ENCODE results near the gene SSH3. TPM values are rescaled to one million over a fixed set of nuclear protein-coding genes. Genes with fewer than 3 reads are reported as not detected.

Gene SSH3
- polyA plus RNA-seq, 1 of the 3 experiments (the other 2 are of a cell fraction), result 13.5 TPM

DNA sequence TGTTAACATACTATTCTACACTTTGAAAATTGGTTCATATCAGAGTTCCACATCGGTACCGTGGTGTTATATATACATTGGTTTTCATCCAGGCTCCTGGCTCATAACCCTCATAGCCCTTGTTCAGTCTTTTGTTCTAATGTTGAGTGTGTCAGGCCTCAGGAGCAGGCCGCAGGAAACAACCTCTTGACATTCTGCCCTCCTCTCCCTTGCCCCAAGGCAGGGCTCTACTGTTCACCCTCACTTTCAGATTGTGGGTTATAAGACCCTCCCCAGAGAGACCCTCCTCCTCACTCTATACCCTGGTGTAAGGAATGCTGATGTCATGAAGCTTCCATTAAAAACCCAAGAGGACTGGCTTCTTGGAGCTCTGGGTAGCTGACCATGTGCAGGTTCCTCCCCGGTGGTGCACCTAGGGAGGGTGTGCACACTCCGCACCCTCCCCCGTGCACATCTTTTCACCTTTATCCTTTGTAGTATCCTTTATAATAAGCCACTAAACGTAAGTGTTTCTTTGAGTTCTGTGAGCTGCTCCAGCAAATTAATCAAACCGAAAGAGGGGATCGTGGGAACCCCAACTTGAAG is 12.1 kb downstream of the SSH3 start:
- Histone ChIP-seq H3K9ac (no peak overlapping the region), H4K20me1 (ENCODE audit: insufficient read depth) (no peaks in the 10 kb centered on the region), H3K4me2 (no peak overlapping the region), H3K36me3 (replicated peaks in 1 of 2; ENCODE audit: control insufficient read depth in 1 of 2, insufficient read depth in 2 of 2, low read length in 1 of 2) (no peaks in the 10 kb centered on the region), H2AFZ (ENCODE audit: low read depth) (no peak overlapping the region), H3K9me2 (no peaks in the 10 kb centered on the region), H3K27ac (ENCODE audit: low read depth in 2 of 2, low read length in 1 of 2) (no peak overlapping the region), H3K27me3 (ENCODE audit: insufficient read depth) (no peaks in the 10 kb centered on the region), H3K4me3 (ENCODE audit: low read depth in 2 of 2, low read length in 1 of 2) (no peak overlapping the region), H3K79me2 (ENCODE audit: insufficient read depth) (0 out of 2 replicates have a peak, but pooled peaks cover 4% of the 10 kb centered on the region), H3K9me3 (no peaks in the 10 kb centered on the region), H3K4me1 (ENCODE audit: control insufficient read depth in 1 of 2, insufficient read depth in 2 of 2, low read depth in 1 of 2, low read length in 1 of 2) (peaks cover 4 to 27% of the 10 kb centered on the region in 2 experiments; a peak in 1 of 4 replicates), H3F3A (replicated peaks; ENCODE audit: insufficient read depth) (peaks cover 23% of the 10 kb centered on the region)
- TF ChIP-seq POLR2AphosphoS5 (IDR thresholded peaks at IDR 0.05; ENCODE audit: low read depth, low read length), result no peak
- TF ChIP-seq SMC3 (IDR thresholded peaks at IDR 0.05; ENCODE audit: low read depth, low read length), result no peak
- TF ChIP-seq IRF3 (IDR thresholded peaks at IDR 0.05; ENCODE audit: low read depth, low read length), result no peak
- no peak for TF ChIP-seq RXRA (IDR thresholded peaks at IDR 0.05; ENCODE audit: borderline replicate concordance, low read depth)
- no peak for TF ChIP-seq FOXJ3 (CRISPR knock-in tag; IDR thresholded peaks at IDR 0.05)
- no peak for TF ChIP-seq NRF1 (IDR thresholded peaks at IDR 0.05; ENCODE audit: low read depth, low read length)
- no peak for TF ChIP-seq NFIC (IDR thresholded peaks at IDR 0.05; ENCODE audit: borderline replicate concordance)
- TF ChIP-seq RCOR1 (IDR thresholded peaks at IDR 0.05; ENCODE audit: low read length), result no peak
- no peak for TF ChIP-seq YY1 (IDR thresholded peaks at IDR 0.05; ENCODE audit: low read depth)
- DNase-seq, result no peak
- ChIA-PET CTCF (interaction anchor here (0.8 to 12.0 kb wide), 5 partner anchors 27 to 196 kb away, joined by 3 to 274 read pairs (median 6); partner anchors contain the start of genes ANKRD13D, GRK2 and KDM2A), POLR2A (no interaction called here)
- WGBS (ENCODE audit: low lambda C conversion rate), result 92% methylated on average over 9 of the region's 9 CpGs

GRCh38 chr11:67316882-67317204 is 13.5 kb downstream of the SSH3 start:
- Histone ChIP-seq H3K9me2 (no peaks in the 10 kb centered on the region), H3K4me3 (ENCODE audit: low read depth in 2 of 2, low read length in 1 of 2) (peak overlapping the region; percentile 83 to 85), H3K27ac (ENCODE audit: low read depth in 2 of 2, low read length in 1 of 2) (peak overlapping the region; percentile 84 to 95), H3K27me3 (ENCODE audit: insufficient read depth) (no peaks in the 10 kb centered on the region), H3K79me2 (ENCODE audit: insufficient read depth) (0 out of 2 replicates have a peak, but pooled peaks cover 4% of the 10 kb centered on the region), H3K4me2 (peak overlapping the region; percentile 94), H2AFZ (ENCODE audit: low read depth) (peak overlapping the region; percentile 91), H3K9ac (peak overlapping the region; percentile 77), H3K4me1 (ENCODE audit: control insufficient read depth in 1 of 2, insufficient read depth in 2 of 2, low read depth in 1 of 2, low read length in 1 of 2) (peaks cover 4 to 21% of the 10 kb centered on the region in 2 experiments; a peak in 1 of 4 replicates), H3K9me3 (no peaks in the 10 kb centered on the region), H3F3A (replicated peaks; ENCODE audit: insufficient read depth) (peaks cover 23% of the 10 kb centered on the region), H3K36me3 (replicated peaks in 1 of 2; ENCODE audit: control insufficient read depth in 1 of 2, insufficient read depth in 2 of 2, low read length in 1 of 2) (no peaks in the 10 kb centered on the region), H4K20me1 (ENCODE audit: insufficient read depth) (no peaks in the 10 kb centered on the region)
- no peak for DNase-seq
- ChIA-PET POLR2A (interaction anchor here (1.4 to 4.3 kb wide), 5 partner anchors 14 to 77 kb away, joined by 5 to 19 read pairs (median 6); partner anchors contain the start of genes ANKRD13D, GRK2 and SSH3), CTCF (interaction anchor here (0.7 to 12.0 kb wide), 51 partner anchors 8 to 472 kb away, joined by 3 to 274 read pairs (median 5); partner anchors contain the start of genes ANKRD13D, GRK2, POLD4 and PPP1CA)
- WGBS (ENCODE audit: low lambda C conversion rate), result under 1% methylated on average over 10 of the region's 10 CpGs
- TF ChIP-seq SIN3A (IDR thresholded peaks at IDR 0.05; ENCODE audit: borderline replicate concordance, low read depth, low read length), result no peak
- TF ChIP-seq USF2 (IDR thresholded peaks at IDR 0.05; ENCODE audit: borderline replicate concordance, low read depth, low read length), result no peak
- no peak for TF ChIP-seq REST (IDR thresholded peaks at IDR 0.05; ENCODE audit: low read depth, low read length)
- TF ChIP-seq, protein P1, sequence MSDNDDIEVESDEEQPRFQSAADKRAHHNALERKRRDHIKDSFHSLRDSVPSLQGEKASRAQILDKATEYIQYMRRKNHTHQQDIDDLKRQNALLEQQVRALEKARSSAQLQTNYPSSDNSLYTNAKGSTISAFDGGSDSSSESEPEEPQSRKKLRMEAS (IDR thresholded peaks at IDR 0.05; ENCODE audit: low read depth), result no peak
- TF ChIP-seq FOSL2 (IDR thresholded peaks at IDR 0.05; ENCODE audit: borderline replicate concordance, low read depth), result no peak
- TF ChIP-seq TAF1 (IDR thresholded peaks at IDR 0.05; ENCODE audit: borderline replicate concordance, low read depth, low read length), result no peak
- TF ChIP-seq ELF1 (IDR thresholded peaks at IDR 0.05), result no peak
- TF ChIP-seq IRF3 (IDR thresholded peaks at IDR 0.05; ENCODE audit: low read depth, low read length), result no peak
- no peak for TF ChIP-seq RAD21 (IDR thresholded peaks at IDR 0.05; ENCODE audit: low read length)
- TF ChIP-seq YY1 (IDR thresholded peaks at IDR 0.05; ENCODE audit: low read depth), result no peak
- TF ChIP-seq CTCF (IDR thresholded peaks at IDR 0.05), result no peak
